CD4-positive, alpha-beta T cell treated with Interferon gamma for 1 hour (primary cell): ENCODE results near the gene PPT2.
"Not testable (repeated sequence)": the region's sequence is repeated elsewhere in the genome, so short reads cannot be mapped to it uniquely, and the experiment has no call there.

Experiments
- DNase-seq: peaks from one replicate; pipeline ENCODE4 v3.0.0-alpha.2; 2020

Gene PPT2

DNA sequence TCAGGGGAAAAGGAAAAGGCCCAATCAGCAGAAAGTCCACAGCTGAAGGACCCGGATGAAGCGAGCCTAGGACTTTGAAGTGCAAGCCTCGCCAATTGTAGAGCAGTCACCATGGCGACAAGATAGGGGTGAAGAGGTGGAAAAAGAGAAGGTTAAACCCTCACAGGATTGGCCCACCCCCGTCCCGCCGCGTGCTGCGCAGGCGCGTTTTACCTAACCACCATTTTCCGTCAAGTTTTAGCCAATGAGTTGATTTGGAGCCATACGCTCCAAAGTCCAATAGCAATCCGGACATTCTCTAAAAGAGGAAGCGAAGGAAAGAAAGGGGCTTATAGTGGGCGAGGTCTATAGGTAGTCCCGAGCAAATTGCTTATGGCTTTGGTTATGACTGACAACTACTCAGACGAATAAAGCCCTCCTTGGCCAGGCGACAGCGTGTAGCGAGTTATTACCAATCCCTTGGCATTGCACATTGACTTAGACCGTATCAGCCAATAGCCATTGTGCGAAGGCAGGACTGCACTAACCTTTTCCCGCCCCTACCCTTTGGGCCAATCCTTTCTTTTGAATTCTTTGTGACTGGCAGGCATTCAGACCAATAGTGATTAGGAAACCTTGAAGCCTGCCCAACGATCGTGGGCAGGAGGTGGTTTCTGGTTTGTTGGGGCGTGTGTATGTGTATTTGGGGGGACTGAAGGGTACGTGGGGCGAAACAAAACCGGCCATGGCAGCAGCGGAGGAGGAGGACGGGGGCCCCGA, 24.0 kb downstream of the PPT2 start, which contains the start of gene RNF5:
RNF5 (plus strand) TSS at position 618 of the 759 bp plus-strand sequence; CDS start at position 725, 107 bp downstream.
- peak; percentile 98 for DNase-seq

DNA sequence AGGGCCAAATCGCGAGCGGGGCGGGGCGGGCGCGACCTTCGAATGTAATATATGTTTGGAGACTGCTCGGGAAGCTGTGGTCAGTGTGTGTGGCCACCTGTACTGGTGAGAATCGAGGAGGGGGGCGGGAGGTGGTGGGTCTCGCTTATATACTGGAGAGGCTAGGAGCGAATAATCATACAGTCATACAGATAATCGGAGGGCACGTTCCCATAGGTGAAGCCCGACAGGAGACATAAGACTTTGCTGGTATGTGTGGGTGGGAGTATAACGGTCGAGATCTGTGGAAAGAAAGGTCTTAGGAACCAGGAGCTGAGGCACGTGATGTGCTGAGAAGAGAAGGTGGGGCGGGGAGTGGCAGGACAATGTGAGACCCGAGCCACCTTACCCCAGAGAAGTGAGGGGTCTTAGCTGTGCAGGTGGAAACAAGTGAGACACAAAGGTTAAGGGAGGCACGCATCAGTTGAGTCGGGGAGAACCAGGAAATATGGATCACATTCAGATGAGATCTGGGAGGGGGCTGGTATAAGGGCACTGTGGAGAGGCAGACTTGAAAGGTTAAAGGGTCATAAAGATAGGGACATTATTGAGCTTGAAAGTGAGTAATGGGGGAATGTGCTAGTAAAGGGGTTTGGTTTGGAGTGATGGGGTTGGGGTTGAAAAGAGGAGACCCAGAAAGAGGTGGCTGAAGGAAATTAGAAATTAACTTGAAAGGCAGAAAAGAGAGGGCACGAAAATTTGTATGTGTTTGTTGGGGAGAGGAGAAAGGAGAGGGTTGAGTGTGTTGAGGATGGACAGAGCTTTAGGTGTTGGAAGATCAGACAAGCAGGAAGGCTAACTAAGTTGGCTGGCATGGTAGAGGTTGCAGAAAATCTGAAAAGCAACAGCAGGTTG, 24.9 kb downstream of the PPT2 start:
- DNase-seq = no peak

DNA sequence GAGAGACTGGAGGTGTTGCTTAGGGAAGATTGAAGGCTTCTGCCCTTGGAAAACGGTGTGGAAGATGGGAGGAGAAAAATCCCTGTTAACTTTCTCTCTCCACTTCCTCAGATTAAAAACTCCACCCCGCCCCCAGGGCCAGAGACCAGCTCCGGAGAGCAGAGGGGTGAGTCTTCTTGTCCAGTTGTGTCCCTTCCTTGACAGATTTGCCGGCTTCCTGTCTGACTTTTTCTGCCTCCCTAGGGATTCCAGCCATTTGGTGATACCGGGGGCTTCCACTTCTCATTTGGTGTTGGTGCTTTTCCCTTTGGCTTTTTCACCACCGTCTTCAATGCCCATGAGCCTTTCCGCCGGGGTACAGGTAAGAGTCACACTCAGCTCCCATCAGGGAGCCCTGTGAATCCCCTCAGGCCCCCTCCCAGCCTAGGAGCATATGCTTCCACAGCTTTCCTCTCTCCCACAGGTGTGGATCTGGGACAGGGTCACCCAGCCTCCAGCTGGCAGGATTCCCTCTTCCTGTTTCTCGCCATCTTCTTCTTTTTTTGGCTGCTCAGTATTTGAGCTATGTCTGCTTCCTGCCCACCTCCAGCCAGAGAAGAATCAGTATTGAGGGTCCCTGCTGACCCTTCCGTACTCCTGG, 25.9 kb downstream of the PPT2 start:
- DNase-seq = no peak

DNA sequence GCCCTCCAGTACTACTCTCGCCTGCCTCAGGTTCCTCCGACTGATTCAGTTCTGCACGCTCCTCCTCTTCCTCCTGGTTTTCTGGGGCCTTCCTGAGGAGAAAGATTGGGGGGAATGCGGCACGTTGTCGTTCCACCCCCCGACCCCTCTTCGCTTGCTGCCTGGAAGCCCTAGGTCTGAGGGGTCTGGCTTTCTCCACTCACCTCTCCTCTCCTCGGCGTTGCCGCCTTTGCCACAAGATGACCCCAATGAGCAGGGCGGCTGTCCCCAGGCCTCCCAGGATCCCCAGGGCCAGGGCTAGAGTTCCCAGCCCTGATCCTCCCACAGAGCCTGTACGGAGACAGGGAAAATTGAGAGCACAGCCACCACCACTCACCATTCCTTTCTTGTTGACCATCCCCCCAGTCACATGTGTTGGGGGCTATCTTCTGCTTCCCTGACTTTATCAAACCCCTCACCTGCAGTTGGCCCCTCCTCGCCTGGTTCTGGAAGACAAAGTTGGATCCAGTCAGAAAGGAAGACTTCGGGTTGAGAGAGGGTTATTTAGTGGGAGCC, 27.3 kb downstream of the PPT2 start:
- no peak for DNase-seq

DNA sequence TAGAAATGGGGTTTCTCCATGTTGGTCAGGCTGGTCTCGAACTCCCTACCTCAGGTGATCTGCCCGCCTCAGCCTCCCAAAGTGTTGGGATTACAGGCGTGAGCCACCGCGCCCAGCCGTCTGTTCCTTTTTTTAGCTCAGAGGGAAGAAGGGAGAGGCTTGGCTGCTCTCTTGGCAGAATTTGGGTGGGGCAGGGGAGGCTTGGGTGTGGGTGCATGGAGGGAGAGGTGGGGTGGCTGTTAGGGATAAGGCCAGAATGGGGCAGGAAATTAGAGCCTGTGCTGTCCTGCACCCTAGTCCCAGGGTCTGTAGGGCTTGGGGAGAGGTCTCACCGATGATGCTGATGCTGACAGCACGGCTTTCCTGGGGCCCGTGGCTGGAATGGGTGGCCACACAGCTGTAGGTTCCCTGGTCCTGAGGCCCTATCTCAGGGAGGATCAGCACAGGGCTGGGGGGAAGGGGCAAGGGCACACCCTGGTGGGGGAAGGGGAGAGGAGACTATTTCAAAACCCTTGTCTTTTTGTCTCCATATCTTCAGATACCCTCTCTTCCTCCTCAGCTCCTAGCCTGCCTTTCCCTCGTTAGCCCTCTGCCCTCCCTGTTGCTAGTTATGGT, 28.1 kb downstream of the PPT2 start:
- no peak for DNase-seq

DNA sequence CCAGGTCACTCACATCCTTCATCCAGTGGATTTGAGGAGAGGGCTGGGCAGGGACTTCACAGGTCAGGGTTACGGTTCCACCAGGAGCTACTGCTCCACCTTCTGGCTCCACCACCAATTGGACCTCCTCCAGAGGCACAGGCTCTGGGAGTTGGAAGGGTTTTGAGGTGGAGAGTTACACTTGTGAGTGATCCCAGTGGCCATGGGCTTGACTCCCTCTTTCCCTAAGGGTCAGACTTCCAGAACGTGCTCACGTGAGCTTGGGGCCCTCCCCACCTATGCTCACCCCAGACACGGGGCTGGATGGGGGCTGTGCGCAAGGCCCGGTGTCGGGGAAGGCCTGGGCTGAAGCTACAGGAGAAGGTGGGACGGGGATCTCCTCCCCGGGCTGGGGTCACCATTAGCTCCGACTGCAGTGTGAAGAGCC, 28.6 kb downstream of the PPT2 start:
- no peak for DNase-seq

DNA sequence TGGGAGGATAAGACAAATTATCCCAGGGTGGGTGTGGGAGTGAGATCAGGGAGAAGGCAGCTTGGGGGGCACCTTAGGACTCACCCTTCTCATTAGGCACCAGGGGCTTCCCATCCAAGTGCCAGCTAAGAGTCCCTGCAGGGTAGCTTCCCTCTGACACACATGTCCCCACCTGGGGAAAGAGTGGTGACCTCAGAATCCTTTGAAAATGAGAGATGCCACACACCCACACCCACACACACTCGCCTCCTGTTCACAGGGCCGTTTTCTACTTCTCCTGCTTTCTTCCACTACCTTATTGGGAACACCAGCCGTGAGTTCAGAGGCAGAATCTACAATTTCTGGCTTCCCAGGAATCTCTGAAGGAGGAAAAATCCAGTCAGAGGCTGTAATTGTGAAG, 29.1 kb downstream of the PPT2 start:
- no peak for DNase-seq

DNA sequence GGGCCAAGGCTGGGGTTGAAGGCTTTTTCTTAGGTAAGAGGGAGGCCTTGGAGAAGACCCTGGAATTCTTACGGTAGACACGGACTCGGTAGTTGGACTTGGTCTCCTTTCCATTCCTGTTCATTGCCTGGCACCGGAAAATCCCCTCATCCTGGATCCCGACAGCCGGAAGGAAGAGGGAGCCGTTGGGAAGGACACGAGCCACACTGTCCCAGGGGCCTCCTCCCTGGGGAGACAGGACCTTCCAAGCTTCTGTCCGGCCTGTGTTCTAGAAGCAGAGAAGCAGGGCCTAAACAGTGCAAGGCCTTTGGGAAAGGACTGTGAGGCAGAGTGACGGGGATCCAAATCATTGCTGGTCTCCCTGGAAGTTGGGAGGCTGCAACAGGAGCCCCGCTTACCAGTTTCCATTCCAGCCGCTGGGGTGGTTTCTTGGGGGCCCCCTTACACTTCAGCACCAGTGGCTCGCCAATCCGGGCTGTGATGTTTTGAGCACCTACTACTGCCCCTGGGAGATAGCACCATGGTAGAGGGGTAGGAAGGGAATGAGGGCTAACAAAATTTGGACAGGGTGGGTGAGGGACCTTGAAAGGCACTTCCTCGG, 29.6 kb downstream of the PPT2 start:
- no peak for DNase-seq

DNA sequence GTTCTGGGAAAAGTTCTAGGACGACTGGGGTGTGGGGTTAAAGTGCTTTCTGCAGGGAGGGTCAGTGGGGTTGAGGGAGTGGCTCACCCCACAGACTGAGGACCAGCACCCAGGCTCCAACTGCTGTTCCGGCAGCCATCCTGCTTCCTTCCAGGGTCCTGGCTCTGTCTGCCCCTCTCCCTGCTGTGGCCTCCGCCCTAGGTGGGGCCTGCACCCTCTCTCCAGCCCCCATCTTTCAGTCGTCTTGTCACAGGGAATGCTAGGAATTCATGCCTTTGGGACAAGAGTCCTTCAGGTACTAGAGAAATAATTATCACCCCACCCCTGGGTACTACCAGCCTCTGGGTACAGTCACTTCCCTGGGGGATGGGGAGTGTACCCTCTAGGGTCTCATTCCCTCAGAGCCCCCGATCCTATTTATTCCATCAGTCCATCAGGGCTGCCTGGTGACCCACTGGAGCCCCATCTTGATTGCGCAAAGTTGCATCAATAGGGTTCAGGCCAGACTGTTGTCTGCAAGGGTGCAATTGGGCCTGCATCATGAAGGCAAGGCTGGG, 30.2 kb downstream of the PPT2 start, which contains the start of gene AGER:
AGER (minus strand) TSS at position 170 of the 557 bp plus-strand sequence; CDS start at position 139, 31 bp downstream.
- no peak for DNase-seq

DNA sequence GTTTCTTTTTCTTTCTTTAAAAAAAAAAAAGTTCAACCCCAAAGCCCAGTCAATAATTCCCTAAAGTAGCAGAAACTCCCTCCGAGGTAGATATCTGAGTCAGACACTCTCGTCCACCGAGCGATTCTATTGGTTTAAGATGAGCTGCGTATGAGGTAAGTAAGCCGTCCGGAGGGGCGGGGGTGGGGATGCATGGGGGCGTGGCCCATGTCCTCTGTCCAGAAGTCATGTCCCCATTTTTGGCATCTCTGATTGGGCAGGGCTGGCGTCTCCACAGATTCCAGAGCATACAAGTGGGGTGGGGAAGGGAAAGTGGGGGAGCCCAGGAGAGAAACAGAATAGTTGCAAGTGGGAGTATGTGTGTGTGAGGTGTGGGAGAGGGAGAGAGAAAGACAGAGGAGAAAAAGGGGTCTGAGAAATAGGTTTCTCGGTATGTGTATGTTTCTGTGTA, 31.8 kb downstream of the PPT2 start:
- DNase-seq = peak; percentile 54

DNA sequence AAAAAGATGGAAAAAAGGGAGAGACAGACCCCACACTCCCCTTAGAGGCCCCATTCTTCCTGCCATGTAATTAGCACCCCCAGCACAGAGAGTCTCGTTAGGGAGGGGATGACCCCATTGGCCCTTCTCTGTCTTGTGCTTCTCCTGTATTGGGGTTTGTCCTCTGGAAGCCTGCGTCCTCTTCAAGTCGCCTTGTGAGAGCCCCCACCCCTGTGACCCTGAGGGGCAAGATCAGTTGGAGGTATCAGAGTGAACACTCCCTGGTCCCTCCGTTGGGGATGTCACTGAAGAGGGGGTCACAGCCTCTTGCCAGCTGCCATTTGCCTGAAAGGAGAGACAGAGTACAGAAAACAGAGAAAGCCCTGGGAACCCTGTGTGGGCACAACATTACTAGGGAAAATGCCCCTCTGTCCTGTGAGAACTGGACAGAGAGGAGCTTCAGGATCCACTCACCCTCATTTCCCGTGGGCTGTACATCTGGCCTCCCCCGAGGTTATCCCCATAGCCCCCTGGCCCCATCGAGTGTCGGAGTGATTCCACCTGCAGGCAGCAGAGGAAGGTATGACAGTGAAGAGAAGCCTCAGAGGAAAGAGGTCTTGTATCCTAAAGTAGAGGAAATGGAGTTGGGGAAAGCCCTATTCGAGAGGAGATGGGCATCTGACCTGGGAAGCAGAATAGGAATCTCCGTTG, 32.4 kb downstream of the PPT2 start:
- DNase-seq = not testable (repeated sequence)

DNA sequence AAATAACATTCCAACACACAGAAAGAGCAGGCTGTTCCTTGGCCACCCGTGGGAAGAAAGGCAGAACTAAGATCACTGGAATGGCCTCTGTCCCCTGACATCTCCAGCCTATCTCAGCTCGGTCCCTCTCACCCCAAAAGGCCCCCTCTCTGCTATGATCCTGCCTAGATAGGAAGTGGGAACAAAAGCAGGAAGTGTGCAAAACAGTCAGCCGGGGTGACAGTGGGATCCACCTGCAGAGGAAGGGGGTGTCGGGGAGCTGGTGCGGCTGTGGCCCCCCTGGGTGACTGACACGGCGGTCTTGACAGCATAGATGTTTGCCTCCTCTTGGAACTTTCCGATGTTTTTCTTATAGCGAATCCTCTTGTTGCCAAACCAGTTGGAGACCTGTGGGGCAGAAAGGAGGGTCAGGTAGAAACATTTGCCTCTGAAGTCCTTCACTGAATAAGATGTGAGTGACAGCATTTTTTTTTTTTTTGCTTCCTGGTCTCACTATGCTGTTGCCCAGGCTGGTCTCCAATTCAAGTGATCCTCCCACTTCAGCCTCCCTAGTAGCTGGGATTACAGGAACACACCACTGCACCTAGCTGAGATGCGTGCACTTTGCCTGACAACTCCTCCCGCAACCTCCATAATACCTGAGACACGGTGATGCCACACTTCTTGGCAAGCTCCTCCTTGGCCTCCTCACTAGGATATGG, 33.2 kb downstream of the PPT2 start:
- no peak for DNase-seq

DNA sequence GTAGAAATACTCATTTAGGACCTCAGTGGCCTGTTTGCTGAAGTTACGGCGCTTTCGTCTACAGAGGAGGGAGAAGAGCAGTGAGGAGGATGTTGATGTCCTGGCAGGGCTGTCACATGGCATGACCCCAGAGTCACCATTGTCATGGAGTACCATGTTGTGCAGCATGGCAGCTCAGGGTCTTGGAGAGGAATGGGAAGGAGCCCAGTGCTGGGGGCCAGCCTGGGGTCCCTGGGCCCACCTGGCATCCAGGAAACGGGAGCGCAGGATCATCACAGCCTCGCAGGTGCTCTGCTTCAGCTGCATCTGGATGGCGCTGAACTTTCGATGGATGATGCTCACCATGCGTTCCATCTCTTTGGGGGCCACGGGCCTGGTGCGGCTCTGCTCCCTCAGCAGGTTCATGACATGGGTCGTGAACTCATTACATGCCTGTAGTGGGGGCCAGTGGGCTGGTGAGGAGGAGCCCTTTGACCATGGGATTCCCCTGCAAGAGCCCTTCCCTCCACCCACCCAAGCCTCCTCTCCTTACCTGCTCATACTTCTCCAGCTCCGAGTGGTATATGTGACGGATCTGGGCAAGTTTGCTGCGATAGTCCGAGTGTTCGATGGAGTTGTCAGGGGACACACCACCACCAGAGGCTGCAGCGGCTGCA, 33.9 kb downstream of the PPT2 start:
- DNase-seq = not testable (repeated sequence)

DNA sequence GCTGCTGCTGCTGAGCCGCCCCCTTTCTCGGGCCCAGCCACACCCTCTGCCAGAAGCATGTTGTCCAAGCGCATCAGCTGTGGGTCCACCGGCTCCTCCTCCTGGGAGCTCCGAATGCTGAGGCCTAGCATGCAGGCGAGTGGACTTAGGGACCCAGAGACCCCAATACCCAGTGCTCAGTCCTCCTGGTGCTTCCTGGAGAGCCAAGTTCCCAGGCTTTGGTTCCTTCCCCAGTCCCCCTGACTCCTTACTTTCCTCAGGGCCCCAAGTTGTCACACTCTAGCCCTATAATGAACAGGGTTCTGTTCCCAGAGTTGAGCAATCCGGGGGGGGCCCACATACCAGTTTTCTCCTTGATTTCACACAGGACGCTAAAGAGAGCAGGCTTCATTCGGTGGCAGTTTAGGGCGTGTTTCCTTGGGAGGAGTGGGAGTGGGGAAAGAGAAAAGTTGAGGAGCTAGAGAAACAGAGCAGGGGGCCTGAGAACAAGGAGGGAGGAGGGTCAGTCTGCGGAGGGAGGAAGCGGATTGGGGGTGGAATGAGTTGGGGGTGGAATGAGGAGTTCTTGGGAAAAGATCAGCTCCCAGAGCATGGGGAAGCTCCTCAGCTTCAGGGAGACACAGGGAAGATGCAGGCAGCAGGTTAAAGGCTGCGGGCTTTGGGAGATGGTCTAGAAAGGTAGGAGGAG, 34.6 kb downstream of the PPT2 start:
- no peak for DNase-seq

DNA sequence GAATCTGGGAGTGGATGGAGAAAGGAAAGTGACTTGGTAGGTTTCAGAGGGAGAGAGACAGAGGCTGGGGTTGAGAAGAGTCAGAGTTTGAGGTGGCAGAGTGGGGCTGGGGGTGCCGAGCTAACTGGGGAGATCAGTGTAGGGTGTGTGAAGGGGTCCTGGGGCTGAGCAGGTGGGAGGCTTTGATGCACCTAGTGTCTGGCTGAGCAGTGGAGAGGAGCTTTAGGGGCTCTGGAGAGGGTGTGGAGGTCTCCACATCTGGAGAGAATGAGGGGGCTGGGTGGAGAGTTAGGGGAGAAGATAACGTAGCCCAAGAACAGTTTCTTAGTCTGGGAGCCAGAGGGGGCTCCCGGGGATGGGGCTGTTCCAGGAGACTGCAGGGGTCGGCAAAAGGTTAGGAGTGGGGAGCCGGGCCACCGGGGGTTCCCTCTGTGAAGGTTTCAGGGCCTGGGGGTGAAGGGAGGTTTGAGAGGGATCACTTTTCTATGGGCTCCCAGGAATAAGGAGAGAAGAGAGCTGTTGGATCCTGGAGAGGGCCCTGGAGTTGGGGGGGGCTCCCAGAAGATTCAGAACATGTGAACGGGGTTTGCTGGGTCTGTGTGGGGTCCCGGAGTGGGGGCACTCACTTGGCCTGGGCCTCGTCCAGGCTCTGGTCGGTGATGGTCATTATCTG, 35.3 kb downstream of the PPT2 start:
- DNase-seq = no peak

DNA sequence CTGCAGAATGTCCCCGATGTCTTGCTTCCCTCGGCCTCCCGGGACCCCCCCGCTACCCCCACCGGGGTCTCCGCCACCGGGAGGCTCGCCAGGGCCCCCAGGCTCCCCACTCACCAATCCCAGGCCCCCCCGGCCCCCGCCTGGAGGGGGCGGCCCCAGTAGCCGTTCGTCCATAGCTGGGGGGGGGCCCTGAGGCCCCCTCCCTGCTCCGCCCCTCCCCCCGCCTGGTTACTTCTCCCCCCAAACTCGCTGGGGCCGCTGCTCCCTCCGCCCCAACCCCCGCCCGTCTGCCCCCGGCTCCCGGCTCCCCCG, 35.8 kb downstream of the PPT2 start:
- DNase-seq = no peak

DNA sequence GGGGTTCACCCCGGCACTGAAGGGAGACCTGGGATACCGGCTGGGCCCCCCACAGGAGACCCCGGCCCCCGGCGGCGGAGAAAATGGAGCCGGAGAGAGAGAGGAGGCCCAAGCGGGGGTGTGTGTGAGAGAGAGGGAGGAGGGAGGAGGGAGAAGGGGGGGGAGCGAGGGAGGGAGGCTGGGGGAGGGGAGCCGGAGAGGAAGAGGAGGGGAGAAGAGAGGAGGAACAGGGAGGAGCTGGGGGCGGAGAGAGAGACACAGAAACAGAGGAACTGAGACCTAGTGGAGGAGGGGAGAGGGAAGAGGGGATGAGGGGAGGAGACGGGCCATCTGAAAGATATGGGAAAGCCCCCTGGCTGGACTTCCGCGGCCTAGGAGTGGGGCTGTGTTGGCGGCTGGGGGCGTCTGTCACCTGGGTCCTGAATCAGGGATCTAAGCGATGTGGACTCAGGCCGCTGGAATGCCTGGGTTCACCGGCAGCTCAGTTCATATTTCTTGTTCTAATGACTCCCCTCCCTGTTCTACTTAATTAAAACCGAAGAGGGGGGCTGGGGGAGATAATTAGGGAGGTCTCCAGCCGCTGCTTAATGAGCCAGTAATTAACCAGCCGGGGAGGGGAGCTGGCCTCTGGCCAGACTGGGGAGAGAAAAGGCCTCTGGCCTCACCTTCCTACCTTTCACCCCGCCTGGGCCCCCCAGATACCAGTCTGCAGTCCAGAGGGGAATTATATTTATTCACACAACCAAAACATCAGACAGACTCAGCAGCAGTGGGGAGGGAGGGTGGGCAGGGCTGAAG, 36.3 kb downstream of the PPT2 start, which contains the start of gene PBX2:
PBX2 (minus strand) TSS at position 149 of the 798 bp plus-strand sequence. CDS start 287 bp downstream, outside the sequence.
- DNase-seq = peak; percentile 93
